NCI-H345 treated with DMSO at 0.1 percent for 48 hours (cell line): ENCODE results near the gene IL23R.

ENCODE experiments used
- DNase-seq: peaks from one replicate; lab custom pipeline; 2025; ENCODE audit not compliant: unreplicated experiment; lab: John Stamatoyannopoulos, UW

The IL23R gene

GRCh38 chr1:67228791-67229190, 62.5 kb downstream of the IL23R start:
- DNase-seq, result no peak

- DNase-seq, result no peak
Observed at GRCh38 chr1:67230539-67230938, 64.3 kb downstream of the IL23R start.

- no peak for DNase-seq
Observed at GRCh38 chr1:67236277-67236676, 70.0 kb downstream of the IL23R start.

- no peak for DNase-seq
Observed at GRCh38 chr1:67239738-67240137, 73.5 kb downstream of the IL23R start.

GRCh38 chr1:67241200-67241746, 75.0 kb downstream of the IL23R start:
- DNase-seq, result no peak

- DNase-seq, result no peak
Observed at GRCh38 chr1:67242016-67242415, 75.8 kb downstream of the IL23R start.

- DNase-seq, result no peak
Observed at GRCh38 chr1:67250051-67250653, 83.9 kb downstream of the IL23R start.

- no peak for DNase-seq
Observed at GRCh38 chr1:67256291-67257172, 90.3 kb downstream of the IL23R start.

GRCh38 chr1:67257173-67257535, 90.9 kb downstream of the IL23R start:
- no peak for DNase-seq

- no peak for DNase-seq
Observed at GRCh38 chr1:67261680-67262079, 95.4 kb downstream of the IL23R start.

GRCh38 chr1:67262735-67263134, 96.5 kb downstream of the IL23R start:
- DNase-seq, result no peak

- no peak for DNase-seq
Observed at GRCh38 chr1:67264152-67264551, 97.9 kb downstream of the IL23R start.

GRCh38 chr1:67264899-67265298, 98.6 kb downstream of the IL23R start:
- no peak for DNase-seq

GRCh38 chr1:67269061-67269460, 102.8 kb downstream of the IL23R start:
- DNase-seq, result no peak

GRCh38 chr1:67270541-67270940, 104.3 kb downstream of the IL23R start:
- DNase-seq, result no peak

GRCh38 chr1:67273591-67273990, 107.3 kb downstream of the IL23R start:
- no peak for DNase-seq

GRCh38 chr1:67274623-67275325, 108.5 kb downstream of the IL23R start:
- DNase-seq, result no peak

GRCh38 chr1:67280696-67281095, 114.4 kb downstream of the IL23R start:
- no peak for DNase-seq

- no peak for DNase-seq
Observed at GRCh38 chr1:67281244-67281643, 115.0 kb downstream of the IL23R start.

GRCh38 chr1:67285780-67286488, 119.7 kb downstream of the IL23R start:
- DNase-seq, result no peak

- no peak for DNase-seq
Observed at GRCh38 chr1:67290236-67290635, 124.0 kb downstream of the IL23R start.
